ENCODE results near the gene DEK. TPM values are rescaled to one million over a fixed set of nuclear protein-coding genes. Genes with fewer than 3 reads are reported as not detected.
"Not testable (repeated sequence)": the region's sequence is repeated elsewhere in the genome, so short reads cannot be mapped to it uniquely, and the experiment has no call there.

The DEK gene
- total RNA-seq, 1 donor from 2014 or later, result 84.5 TPM

DNA sequence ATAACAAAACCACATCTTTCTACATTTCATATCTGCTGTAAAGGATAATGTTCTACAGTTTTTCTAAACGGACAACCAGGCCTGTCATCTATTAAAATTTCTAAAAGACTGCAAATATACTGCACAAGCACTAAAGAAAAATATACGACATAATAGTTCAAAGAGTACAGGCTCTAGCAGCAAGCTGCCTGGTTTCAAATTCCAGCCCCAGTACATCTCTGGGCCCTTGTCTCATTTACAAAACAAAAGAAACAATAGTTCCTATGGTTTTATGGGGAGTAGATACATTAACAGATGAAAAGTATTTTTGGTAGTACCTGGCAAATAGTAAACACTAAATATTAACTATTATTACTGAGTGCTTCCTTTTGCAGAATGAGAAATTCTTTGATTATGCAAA is 24.1 kb downstream of the DEK start:
- no peak for DNase-seq (ENCODE audit: low read depth in 2 of 2)

DNA sequence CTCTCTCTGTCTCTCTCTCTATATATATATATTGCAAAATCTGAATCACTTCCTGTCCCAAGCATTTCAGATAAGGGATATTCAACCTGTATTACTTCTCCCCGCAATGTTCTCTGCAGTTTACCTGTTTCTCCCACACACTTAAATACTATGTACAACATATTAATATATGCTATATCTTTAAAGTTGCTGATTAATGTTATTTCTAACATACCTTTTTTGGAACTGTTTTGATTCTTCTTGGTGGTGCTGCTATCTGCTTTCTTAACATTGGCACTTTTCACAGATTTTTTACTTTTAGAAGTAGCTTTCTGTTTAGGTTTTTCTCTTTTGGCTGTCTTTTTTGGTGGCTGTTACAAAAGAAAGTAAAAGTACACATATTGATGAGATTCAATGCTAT is 27.2 kb downstream of the DEK start:
- DNase-seq (ENCODE audit: low read depth in 2 of 2), result no peak

- DNase-seq (ENCODE audit: low read depth in 2 of 2), result no peak
These were observed 28.8 kb downstream of the DEK start for GRCh38 chr6:18235524-18235923.

- no peak for DNase-seq (ENCODE audit: low read depth in 2 of 2)
These were observed 29.8 kb downstream of the DEK start for GRCh38 chr6:18234564-18234963.

- DNase-seq (ENCODE audit: low read depth in 2 of 2), result not testable (repeated sequence)
These were observed 30.6 kb downstream of the DEK start for GRCh38 chr6:18233770-18234169.

DNA sequence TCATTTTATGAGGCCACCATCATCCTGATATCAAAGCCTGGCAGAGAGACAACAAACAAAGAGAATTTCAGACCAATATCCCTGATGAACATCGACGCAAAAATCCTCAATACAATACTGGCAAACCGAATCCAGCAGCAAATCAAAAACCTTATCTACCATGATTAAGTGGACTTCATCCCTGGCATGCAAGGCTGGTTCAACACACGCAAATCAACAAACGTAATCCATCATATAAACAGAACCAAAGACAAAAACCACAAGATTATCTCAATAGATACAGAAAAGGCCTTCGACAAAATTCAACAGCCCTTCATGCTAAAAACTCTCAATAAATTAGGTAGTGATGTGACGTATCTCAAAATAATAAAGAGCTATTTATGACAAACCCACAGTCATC is 32.5 kb downstream of the DEK start:
- DNase-seq (ENCODE audit: low read depth in 2 of 2), result not testable (repeated sequence)

DNA sequence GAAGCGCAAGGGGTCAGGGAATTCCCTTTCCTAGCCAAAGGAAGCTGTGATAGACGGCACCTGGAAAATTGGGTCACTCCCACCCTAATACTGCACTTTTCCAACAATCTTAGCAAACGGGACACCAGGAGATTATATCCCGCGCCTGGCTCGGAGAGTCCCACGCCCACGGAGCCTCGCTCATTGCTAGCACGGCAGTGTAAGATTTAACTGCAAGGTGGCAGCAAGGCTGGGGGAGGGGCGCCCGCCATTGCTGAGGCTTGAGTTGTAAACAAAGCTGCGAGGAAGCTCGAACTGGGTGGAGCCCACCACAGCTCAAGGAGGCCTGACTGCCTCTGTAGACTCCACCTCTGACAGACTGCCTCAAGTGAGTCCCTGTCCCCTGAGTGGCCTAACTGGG is 35.7 kb downstream of the DEK start:
- not testable (repeated sequence) for DNase-seq (ENCODE audit: low read depth in 2 of 2)

DNA sequence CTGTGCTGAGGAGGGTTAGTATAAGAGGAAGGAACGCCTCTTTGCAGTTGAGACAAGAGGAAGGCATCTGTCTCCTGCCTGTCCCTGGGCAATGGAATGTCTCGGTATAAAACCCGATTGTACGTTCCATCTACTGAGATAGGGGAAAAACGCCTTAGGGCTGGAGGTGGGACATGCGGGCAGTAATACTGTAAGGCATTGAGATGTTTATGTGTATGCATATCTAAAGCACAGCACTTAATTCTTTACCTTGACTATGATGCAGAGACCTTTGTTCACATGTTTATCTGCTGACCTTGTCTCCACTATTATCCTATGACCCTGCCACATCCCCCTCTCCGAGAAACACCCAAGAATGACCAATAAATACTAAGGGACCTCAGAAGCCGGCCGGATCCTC is 37.2 kb downstream of the DEK start:
- not testable (repeated sequence) for DNase-seq (ENCODE audit: low read depth in 2 of 2)

GRCh38 chr6:18226451-18227105 is 37.8 kb downstream of the DEK start:
- DNase-seq (ENCODE audit: low read depth in 2 of 2), result not testable (repeated sequence)

DNA sequence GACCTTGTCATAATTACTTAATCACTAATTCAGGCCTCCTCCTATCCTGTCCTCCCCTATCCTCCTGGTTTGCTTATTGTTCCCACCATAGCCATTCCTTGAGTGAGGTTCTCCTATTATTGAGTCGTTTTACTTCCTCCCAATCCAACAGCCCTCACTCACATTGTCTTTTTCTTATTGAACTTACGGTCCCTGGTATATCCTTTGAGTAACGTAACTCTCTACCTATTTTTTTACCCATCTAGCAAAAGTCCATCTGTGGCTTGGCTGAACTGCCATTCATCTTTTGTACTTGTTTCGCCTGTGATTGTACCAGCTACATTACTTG is 43.1 kb downstream of the DEK start:
- no peak for DNase-seq (ENCODE audit: low read depth in 2 of 2)

DNA sequence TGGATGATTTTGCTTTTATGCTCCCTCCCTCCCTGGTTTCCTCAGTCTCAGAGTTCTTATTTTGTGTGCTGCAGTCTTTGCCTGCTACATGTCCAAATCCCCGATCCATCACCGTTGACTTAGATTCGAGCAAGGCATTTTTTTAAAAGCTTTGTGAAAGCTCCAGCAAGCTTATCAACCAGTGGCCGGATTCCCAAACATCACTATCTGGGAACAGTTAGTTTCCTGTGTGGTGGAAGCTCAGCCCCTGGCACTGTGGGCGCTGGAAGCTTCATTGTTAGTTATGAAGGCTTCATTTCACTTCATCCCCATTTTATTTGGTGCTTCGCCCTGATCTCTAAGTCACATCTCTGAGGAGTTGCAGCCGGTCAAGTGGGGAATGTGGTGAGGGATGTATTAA is 44.7 kb downstream of the DEK start:
- peak in 1 of 2 donors; percentile 7 for DNase-seq (ENCODE audit: low read depth in 2 of 2)

GRCh38 chr6:18218233-18218632 is 46.1 kb downstream of the DEK start:
- DNase-seq (ENCODE audit: low read depth in 2 of 2), result no peak

DNA sequence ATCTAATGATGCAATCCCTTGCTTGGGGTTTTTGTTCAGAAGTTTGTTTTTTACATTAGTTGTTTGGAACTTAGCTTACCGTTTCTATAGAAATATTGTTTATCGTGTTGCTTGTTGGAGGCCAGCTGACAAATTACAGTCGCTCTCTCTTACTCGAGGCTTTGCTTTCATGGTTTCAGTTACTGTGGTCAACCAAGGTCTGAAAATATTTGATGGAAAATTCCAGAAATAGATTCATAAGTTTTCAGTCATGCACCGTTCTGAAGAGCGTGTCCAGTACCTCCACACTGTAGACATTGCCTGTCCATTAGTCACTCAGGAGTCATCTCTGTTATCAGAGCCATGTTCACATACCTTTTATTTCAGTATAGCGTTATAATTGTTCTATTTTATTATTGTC is 47.9 kb downstream of the DEK start:
- no peak for DNase-seq (ENCODE audit: low read depth in 2 of 2)

DNA sequence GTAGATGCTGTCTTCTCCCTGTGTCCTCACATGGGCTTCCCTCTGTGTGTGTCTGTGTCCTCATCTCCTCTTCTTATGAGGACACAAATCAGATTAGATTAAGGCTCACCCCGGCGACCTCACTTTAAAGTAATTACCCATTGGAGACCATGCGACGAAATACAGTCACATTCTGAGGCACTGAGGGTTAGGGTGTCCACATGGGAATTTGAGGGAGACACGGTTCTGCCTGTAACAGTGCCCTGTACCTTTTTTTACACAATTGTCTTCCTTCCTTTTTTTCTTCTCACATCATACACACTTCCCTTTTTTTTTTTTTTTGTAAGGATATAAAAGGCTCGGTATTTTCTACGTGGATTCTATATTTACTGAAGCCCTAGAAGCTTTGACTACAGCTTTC is 48.9 kb downstream of the DEK start:
- no peak for DNase-seq (ENCODE audit: low read depth in 2 of 2)

DNA sequence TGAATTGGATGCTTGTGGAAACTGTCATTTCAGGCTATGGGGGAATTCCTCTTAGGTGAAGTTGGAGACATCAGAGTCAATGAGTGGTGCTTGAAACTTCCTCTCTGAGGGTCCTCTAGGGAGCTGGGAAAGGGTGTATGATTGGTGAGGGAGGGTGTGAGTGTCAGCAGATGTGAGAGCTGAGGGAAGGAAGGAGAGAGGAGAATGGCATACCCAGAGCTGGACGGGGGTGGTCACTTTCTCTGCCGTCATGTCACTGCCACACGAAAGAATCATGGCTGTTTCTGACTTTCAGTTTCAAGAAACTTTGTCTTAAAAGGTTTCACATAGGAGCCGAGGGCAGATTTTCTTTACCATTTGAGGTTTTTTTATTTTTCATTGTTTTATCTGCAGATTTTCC is 50.3 kb downstream of the DEK start:
- DNase-seq (ENCODE audit: low read depth in 2 of 2), result no peak

DNA sequence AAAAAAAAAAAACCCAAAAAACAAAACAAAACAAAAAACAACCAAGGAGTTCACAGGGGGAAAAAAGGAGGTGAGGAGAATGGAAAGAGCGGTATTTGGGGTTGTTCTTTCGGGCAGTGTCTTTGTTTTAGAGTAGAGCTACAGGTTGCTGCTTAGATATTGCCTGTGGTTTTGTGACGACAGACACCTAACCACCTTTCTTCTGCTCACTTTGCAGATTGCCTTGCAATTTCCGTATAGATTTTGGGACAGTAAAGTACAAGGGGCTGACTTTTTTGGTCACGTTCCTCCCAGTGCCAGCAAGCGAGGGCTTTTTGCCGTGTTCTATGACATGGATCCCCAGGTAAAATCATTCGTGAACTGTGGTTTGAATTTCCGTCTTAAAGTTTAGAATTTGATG is 50.9 kb downstream of the DEK start:
- no peak for DNase-seq (ENCODE audit: low read depth in 2 of 2)

DNA sequence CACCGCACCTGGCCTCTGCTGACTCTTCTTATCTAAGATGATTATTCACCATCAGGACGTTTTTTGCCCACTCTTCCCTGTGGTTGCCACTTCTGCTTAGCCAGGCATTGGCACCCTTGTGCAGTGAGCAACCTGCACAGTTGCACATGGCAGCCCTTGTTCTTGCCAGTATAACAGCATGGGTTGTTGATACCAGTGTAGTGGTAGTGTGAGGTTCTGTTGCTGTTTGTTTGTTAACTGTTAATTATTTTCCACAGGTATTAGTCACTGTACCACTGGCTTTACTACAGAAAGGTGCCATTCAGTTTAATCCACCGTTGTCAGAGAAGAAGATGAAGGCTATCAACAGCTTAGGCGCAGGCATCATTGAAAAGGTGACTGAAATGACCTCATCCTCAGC is 52.1 kb downstream of the DEK start:
- DNase-seq (ENCODE audit: low read depth in 2 of 2), result no peak

- no peak for DNase-seq (ENCODE audit: low read depth in 2 of 2)
These were observed 53.0 kb downstream of the DEK start for GRCh38 chr6:18211338-18211737.

- no peak for DNase-seq (ENCODE audit: low read depth in 2 of 2)
These were observed 53.6 kb downstream of the DEK start for GRCh38 chr6:18210707-18211106.

- DNase-seq (ENCODE audit: low read depth in 2 of 2), result no peak
These were observed 54.7 kb downstream of the DEK start for GRCh38 chr6:18209539-18210197.

DNA sequence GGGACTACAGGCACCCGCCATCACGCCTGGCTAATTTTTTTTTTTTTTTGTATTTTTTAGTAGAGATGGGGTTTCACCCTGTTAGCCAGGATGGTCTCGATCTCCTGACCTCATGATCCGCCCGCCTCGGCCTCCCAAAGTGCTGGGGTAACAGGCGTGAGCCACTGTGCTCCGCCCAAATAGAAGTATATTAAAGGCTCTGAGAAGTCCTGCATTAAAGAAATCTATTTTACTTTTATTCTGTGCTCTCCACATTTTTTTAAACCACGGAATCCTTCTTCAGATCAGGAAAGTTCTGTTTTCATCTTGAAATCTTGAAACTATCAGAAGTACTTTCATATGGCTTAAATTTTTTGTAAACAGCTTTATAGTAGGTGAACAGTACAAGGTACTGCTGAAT is 55.6 kb downstream of the DEK start:
- DNase-seq (ENCODE audit: low read depth in 2 of 2), result not testable (repeated sequence)

GRCh38 chr6:18207949-18208348 is 56.4 kb downstream of the DEK start:
- no peak for DNase-seq (ENCODE audit: low read depth in 2 of 2)

GRCh38 chr6:18207438-18207837 is 56.9 kb downstream of the DEK start:
- DNase-seq (ENCODE audit: low read depth in 2 of 2), result no peak

- no peak for DNase-seq (ENCODE audit: low read depth in 2 of 2)
These were observed 57.7 kb downstream of the DEK start for GRCh38 chr6:18206591-18206990.
